Liver (tissue), 9 donors: Measurements from ENCODE around the gene RCOR2. TPM values are rescaled to one million over a fixed set of nuclear protein-coding genes. Genes with fewer than 3 reads are reported as not detected.

ENCODE experiments used
- DNase-seq: peaks from one replicate; pipeline ENCODE4 v3.0.0-alpha.2; 2017; ENCODE audit warnings: low spot score
- H3K27ac ChIP-seq, 2 donors: one replicate each; pipeline ENCODE4 v1.7.0; 2013; ENCODE audit warnings: inconsistent platforms in 2 of 2, low read length in 2 of 2, control low read depth in 1 of 2, low read depth in 1 of 2, mild to moderate bottlenecking in 1 of 2
- H3K27me3 ChIP-seq, 4 donors: one replicate each; pipeline versions ENCODE4 v1.6.1 to v1.7.0; 2013; ENCODE audit warnings: low read length in 3 of 4, inconsistent platforms in 1 of 4, mild to moderate bottlenecking in 1 of 4, moderate library complexity in 1 of 4; ENCODE audit not compliant: control insufficient read depth in 4 of 4, insufficient read depth in 4 of 4
- H3K36me3 ChIP-seq, 4 donors: one replicate each; pipeline versions ENCODE4 v1.6.1 to v1.7.0; 2013; ENCODE audit warnings: low read length in 3 of 4, mild to moderate bottlenecking in 3 of 4, low read depth in 1 of 4, moderate library complexity in 1 of 4; ENCODE audit not compliant: control insufficient read depth in 4 of 4, insufficient read depth in 3 of 4
- H3K4me1 ChIP-seq, 4 donors: one replicate each; pipeline versions ENCODE4 v1.6.1 to v1.7.0; 2013; ENCODE audit warnings: low read length in 3 of 4, mild to moderate bottlenecking in 3 of 4, moderate library complexity in 1 of 4; ENCODE audit not compliant: control insufficient read depth in 4 of 4, insufficient read depth in 4 of 4
- H3K4me3 ChIP-seq, 3 donors: one replicate each; pipeline versions ENCODE4 v1.6.1 to v1.7.0; 2013; ENCODE audit warnings: low read length in 3 of 3, control low read depth in 1 of 3, low read depth in 1 of 3, mild to moderate bottlenecking in 1 of 3
- H3K9ac ChIP-seq, 2 donors: one replicate each; pipeline ENCODE4 v1.7.0; 2013; ENCODE audit warnings: low read length in 2 of 2, mild to moderate bottlenecking in 2 of 2, moderate library complexity in 2 of 2, control low read depth in 1 of 2, low read depth in 1 of 2
- H3K9me3 ChIP-seq, 4 donors: one replicate each; pipeline versions ENCODE4 v1.6.1 to v1.7.0; 2013; ENCODE audit warnings: low read length in 3 of 4; ENCODE audit not compliant: control insufficient read depth in 4 of 4
- EGR1 ChIP-seq, 2 donors: IDR thresholded peaks; 2 replicates each; pipeline ENCODE4 v1.6.1; 2016 to 2018; ENCODE audit warnings: antibody characterized with exemption in 2 of 2, low read depth in 2 of 2
- FOXA1 ChIP-seq: IDR thresholded peaks from 2 replicates; pipeline ENCODE4 v1.6.1; 2016; ENCODE audit warnings: antibody characterized with exemption
- FOXA2 ChIP-seq: IDR thresholded peaks from 2 replicates; pipeline ENCODE4 v1.6.1; 2016; ENCODE audit warnings: antibody characterized with exemption
- GABPA ChIP-seq, 2 donors: IDR thresholded peaks in 1 of 2; conservative IDR thresholded peaks in 1 of 2; 2 replicates each; pipeline ENCODE4 v1.6.1; 2016; ENCODE audit warnings: antibody characterized with exemption in 2 of 2, mild to moderate bottlenecking in 1 of 2, moderate library complexity in 1 of 2
- HNF4A ChIP-seq, 2 donors: conservative IDR thresholded peaks; 2 replicates each; pipeline ENCODE4 v1.6.1; 2016; ENCODE audit warnings: antibody characterized with exemption in 2 of 2, mild to moderate bottlenecking in 2 of 2
- HNF4G ChIP-seq: IDR thresholded peaks from 2 replicates; pipeline ENCODE4 v1.6.1; 2016; ENCODE audit warnings: antibody characterized with exemption
- JUND ChIP-seq, 2 donors: IDR thresholded peaks; 2 replicates each; pipeline ENCODE4 v1.6.1; 2016; ENCODE audit warnings: antibody characterized with exemption in 2 of 2
- NR2F2 ChIP-seq: IDR thresholded peaks from 2 replicates; pipeline ENCODE4 v1.6.1; 2016; ENCODE audit warnings: antibody characterized with exemption
- RAD21 ChIP-seq, 2 donors: IDR thresholded peaks; 2 replicates each; pipeline ENCODE4 v1.6.1; 2016; ENCODE audit warnings: antibody characterized with exemption in 2 of 2, mild to moderate bottlenecking in 2 of 2
- RXRA ChIP-seq, 2 donors: IDR thresholded peaks; 2 replicates each; pipeline ENCODE4 v1.6.1; 2017 to 2018; ENCODE audit warnings: antibody characterized with exemption in 2 of 2, mild to moderate bottlenecking in 1 of 2
- SP1 ChIP-seq: IDR thresholded peaks from 2 replicates; pipeline ENCODE4 v1.6.1; 2018; ENCODE audit warnings: antibody characterized with exemption, mild to moderate bottlenecking
- TAF1 ChIP-seq: conservative IDR thresholded peaks from 2 replicates; pipeline ENCODE4 v1.6.1; 2016; ENCODE audit warnings: antibody characterized with exemption, mild to moderate bottlenecking
- YY1 ChIP-seq: IDR thresholded peaks from 2 replicates; pipeline ENCODE4 v1.6.1; 2016; ENCODE audit warnings: antibody characterized with exemption, mild to moderate bottlenecking
- WGBS: extraction: QIAGEN DNeasy Blood & Tissue Kit; methylation state at CpG from one replicate; pipeline ENCODE4 v1.1.7; 2013; 5-methylcytosine and 5-hydroxymethylcytosine counted together
- polyA plus RNA-seq, 2 donors: library from polyadenylated mRNA; stranded (reverse) in 1 of 2; unstranded in 1 of 2; fragments of 200-250 nt in 1 of 2; fragments of >200 nt in 1 of 2; fragmentation: Nextera tagmentation in 1 of 2; extraction: Ambion mirVana in 1 of 2; gene quantifications; one replicate each; pipeline versions ENCODE4 v1.2.1 to v1.2.3, GENCODE V29; 2013 to 2015
- total RNA-seq, 2 donors: library from RNA; depleted of rRNA; stranded (reverse); fragments of >200 nt; gene quantifications; one replicate each; pipeline ENCODE4 v1.2.3, GENCODE V29; 2014
- TF ChIP-seq, protein P1 (sequence below): IDR thresholded peaks from 2 replicates; pipeline ENCODE4 v1.6.1; 2016; ENCODE audit warnings: antibody characterized with exemption
- TF ChIP-seq, protein P2 (sequence below): IDR thresholded peaks from 2 replicates; pipeline ENCODE4 v1.6.1; 2016; ENCODE audit warnings: antibody characterized with exemption
- TF ChIP-seq, protein P3 (sequence below): fragments of 150-350 bp; IDR thresholded peaks from 2 replicates; pipeline ENCODE4 v1.5.1; 2017; ENCODE audit warnings: improper control_type of control experiment, low read depth, low read length; ENCODE audit not compliant: missing input control
- TF ChIP-seq, protein P4 (sequence below): IDR thresholded peaks from 2 replicates; pipeline ENCODE4 v1.6.1; 2016; ENCODE audit warnings: antibody characterized with exemption
- TF ChIP-seq, protein P5 (sequence below): IDR thresholded peaks from 2 replicates; pipeline ENCODE4 v1.6.1; 2016; ENCODE audit warnings: antibody characterized with exemption, mild to moderate bottlenecking
- donor health status: healthy.
- donor health status: healthy.
- donor health status: healthy.
- donor health status: healthy.
- donor health status: healthy.

RCOR2 gene
- total and polyA plus RNA-seq, 4 donors = 0.05 to 0.19 TPM; not detected in 2

DNA sequence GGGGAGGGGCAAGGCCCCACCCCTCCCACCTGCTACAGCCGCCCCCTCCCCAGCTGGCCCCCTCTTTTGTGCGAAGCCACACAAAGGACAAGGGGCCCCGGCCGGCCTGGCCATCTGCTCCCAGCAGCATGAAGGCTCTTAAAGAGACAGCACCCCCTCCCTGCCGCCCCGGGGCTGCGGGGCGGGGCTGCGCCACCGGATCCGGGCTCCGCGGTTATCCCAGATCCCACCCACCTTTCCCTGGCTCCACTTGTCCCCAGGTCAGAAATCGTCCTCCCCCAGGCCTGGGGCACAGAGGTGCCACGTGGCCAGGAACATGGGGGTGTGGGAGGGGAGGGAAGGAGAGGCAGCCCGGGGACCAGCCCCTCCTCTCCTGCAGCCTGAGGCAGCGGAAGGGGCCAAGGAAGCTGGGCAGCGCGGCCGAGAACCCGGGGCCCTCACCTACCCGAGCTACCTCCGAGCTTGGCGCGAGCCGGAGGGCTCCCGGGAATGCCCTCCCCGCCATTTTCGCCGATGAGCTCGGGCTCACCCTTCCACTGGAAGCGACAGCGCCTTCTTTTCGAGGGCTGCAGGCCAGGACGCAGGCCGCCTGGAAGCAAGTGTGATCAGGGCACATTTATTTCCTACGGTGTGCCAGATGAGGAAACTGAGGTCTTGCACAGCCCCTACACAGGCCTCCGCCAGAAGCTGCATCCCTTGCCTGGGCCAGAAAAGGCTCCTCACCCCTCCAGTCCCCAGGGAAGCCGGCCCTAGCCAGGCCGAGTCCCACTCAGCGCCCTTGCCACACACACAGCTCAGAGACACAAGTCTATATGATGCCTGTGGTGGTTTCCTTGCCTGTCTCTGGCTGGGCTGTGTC lies 2.5 kb upstream of the RCOR2 start:
- H3K27ac ChIP-seq = no peak overlapping the region
- TF ChIP-seq, protein P1, sequence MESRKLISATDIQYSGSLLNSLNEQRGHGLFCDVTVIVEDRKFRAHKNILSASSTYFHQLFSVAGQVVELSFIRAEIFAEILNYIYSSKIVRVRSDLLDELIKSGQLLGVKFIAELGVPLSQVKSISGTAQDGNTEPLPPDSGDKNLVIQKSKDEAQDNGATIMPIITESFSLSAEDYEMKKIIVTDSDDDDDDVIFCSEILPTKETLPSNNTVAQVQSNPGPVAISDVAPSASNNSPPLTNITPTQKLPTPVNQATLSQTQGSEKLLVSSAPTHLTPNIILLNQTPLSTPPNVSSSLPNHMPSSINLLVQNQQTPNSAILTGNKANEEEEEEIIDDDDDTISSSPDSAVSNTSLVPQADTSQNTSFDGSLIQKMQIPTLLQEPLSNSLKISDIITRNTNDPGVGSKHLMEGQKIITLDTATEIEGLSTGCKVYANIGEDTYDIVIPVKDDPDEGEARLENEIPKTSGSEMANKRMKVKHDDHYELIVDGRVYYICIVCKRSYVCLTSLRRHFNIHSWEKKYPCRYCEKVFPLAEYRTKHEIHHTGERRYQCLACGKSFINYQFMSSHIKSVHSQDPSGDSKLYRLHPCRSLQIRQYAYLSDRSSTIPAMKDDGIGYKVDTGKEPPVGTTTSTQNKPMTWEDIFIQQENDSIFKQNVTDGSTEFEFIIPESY = no peak
- TF ChIP-seq SP1 (no peak), FOXA1 (no peak), GABPA (IDR thresholded peaks at IDR 0.05 in 1 of 2, conservative IDR thresholded peaks at IDR 0.05 in 1 of 2) (no peak), YY1 (no peak), HNF4A (conservative IDR thresholded peaks at IDR 0.05) (no peak), RXRA (IDR thresholded peaks at IDR 0.05) (no peak), FOXA2 (no peak), HNF4G (no peak), NR2F2 (no peak), JUND (IDR thresholded peaks at IDR 0.05) (no peak), TAF1 (no peak), RAD21 (IDR thresholded peaks at IDR 0.05) (no peak), EGR1 (IDR thresholded peaks at IDR 0.05; ENCODE audit: low read depth in 2 of 2) (no peak)
- TF ChIP-seq, protein P2, sequence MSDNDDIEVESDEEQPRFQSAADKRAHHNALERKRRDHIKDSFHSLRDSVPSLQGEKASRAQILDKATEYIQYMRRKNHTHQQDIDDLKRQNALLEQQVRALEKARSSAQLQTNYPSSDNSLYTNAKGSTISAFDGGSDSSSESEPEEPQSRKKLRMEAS = no peak
- TF ChIP-seq, protein P3, sequence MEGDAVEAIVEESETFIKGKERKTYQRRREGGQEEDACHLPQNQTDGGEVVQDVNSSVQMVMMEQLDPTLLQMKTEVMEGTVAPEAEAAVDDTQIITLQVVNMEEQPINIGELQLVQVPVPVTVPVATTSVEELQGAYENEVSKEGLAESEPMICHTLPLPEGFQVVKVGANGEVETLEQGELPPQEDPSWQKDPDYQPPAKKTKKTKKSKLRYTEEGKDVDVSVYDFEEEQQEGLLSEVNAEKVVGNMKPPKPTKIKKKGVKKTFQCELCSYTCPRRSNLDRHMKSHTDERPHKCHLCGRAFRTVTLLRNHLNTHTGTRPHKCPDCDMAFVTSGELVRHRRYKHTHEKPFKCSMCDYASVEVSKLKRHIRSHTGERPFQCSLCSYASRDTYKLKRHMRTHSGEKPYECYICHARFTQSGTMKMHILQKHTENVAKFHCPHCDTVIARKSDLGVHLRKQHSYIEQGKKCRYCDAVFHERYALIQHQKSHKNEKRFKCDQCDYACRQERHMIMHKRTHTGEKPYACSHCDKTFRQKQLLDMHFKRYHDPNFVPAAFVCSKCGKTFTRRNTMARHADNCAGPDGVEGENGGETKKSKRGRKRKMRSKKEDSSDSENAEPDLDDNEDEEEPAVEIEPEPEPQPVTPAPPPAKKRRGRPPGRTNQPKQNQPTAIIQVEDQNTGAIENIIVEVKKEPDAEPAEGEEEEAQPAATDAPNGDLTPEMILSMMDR = no peak
- TF ChIP-seq, protein P4, sequence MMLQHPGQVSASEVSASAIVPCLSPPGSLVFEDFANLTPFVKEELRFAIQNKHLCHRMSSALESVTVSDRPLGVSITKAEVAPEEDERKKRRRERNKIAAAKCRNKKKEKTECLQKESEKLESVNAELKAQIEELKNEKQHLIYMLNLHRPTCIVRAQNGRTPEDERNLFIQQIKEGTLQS = no peak
- TF ChIP-seq, protein P5, sequence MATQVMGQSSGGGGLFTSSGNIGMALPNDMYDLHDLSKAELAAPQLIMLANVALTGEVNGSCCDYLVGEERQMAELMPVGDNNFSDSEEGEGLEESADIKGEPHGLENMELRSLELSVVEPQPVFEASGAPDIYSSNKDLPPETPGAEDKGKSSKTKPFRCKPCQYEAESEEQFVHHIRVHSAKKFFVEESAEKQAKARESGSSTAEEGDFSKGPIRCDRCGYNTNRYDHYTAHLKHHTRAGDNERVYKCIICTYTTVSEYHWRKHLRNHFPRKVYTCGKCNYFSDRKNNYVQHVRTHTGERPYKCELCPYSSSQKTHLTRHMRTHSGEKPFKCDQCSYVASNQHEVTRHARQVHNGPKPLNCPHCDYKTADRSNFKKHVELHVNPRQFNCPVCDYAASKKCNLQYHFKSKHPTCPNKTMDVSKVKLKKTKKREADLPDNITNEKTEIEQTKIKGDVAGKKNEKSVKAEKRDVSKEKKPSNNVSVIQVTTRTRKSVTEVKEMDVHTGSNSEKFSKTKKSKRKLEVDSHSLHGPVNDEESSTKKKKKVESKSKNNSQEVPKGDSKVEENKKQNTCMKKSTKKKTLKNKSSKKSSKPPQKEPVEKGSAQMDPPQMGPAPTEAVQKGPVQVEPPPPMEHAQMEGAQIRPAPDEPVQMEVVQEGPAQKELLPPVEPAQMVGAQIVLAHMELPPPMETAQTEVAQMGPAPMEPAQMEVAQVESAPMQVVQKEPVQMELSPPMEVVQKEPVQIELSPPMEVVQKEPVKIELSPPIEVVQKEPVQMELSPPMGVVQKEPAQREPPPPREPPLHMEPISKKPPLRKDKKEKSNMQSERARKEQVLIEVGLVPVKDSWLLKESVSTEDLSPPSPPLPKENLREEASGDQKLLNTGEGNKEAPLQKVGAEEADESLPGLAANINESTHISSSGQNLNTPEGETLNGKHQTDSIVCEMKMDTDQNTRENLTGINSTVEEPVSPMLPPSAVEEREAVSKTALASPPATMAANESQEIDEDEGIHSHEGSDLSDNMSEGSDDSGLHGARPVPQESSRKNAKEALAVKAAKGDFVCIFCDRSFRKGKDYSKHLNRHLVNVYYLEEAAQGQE = no peak
- WGBS = 24% methylated on average over 41 of the region's 41 CpGs
- no peaks in the 10 kb centered on the region for H3K36me3 ChIP-seq
- H3K4me1 ChIP-seq = peaks cover 12 to 35% (median 23%) of the 10 kb centered on the region in 4 donors
- no peak overlapping the region for H3K9ac ChIP-seq
- no peaks in the 10 kb centered on the region for H3K9me3 ChIP-seq
- DNase-seq = no peak
- H3K4me3 ChIP-seq = no peak overlapping the region
- peaks cover 0 to 3% (median 0%) of the 10 kb centered on the region in 4 donors for H3K27me3 ChIP-seq
